HEK293T (cell line): ENCODE measurements around the gene RAVER2.

Experiments used
- BHLHE40 ChIP-seq: fragments of 450-650 bp; IDR thresholded peaks from 2 replicates; pipeline ENCODE4 v1.6.1; 2016; ENCODE audit warnings: mild to moderate bottlenecking, moderate library complexity, borderline replicate concordance
- FOXA1 ChIP-seq: fragments of 450-650 bp; IDR thresholded peaks from 2 replicates; pipeline ENCODE4 v1.6.1; 2016; ENCODE audit warnings: mild to moderate bottlenecking
- FOXM1 ChIP-seq: fragments of 450-650 bp; IDR thresholded peaks from 2 replicates; pipeline ENCODE4 v1.6.1; 2017; ENCODE audit warnings: mild to moderate bottlenecking, borderline replicate concordance
- SP1 ChIP-seq: fragments of 450-650 bp; IDR thresholded peaks from 2 replicates; pipeline ENCODE4 v1.6.1; 2017
- TARDBP ChIP-seq: fragments of 450-650 bp; IDR thresholded peaks from 2 replicates; pipeline ENCODE4 v1.6.1; 2016

DNA sequence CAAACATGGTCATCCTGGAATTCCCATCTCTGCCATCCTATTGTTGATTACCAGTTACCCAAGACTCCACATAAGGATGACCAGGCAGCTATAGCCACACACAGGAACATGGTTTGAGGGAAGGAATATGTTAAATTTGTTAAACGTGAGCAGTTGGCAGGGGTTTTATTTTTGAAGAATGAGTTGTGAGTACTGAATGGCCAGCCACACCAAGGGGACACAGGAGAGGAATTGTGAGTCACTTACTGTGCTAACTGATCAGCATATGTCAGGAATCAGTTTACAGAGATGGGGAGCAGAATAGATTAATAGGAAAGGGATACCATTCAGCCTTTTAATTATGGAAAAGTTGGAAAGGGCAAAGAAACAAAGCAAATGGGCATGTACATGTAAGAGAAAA is 39.3 kb upstream of the RAVER2 start:
- TF ChIP-seq TARDBP (no peak), BHLHE40 (no peak), FOXM1 (no peak), SP1 (no peak), FOXA1 (no peak)
